ENCODE measurements around the gene URB1.

- TF ChIP-seq EZH2 (IDR thresholded peaks at IDR 0.05; ENCODE audit: low read length) (no peak), CTCF (optimal IDR thresholded peaks at IDR 0.05 in 1 of 3, IDR thresholded peaks at IDR 0.05 in 1 of 3, conservative IDR thresholded peaks at IDR 0.05 in 1 of 3; ENCODE audit: extremely low read depth in 1 of 3, insufficient read depth in 2 of 3, low read length in 3 of 3) (no peak)
Observed at GRCh38 chr21:32356874-32357395, 35.9 kb downstream of the URB1 start.

Measured in keratinocyte (primary cell).